GM12878 (cell line): ENCODE results near the gene SCMH1. TPM values are rescaled to one million over a fixed set of nuclear protein-coding genes. Genes with fewer than 3 reads are reported as not detected.

Experiments used
- ATAC-seq: fragments of 200-7000 bp; cut with Tn5 transposase; 3 replicates; pipeline ENCODE4 v1.9.1; 2020; ENCODE audit warnings: mild to moderate bottlenecking, moderate library complexity
- BruUV-seq: library from RNA; stranded (reverse); fragments of 400-500 nt; replicated peaks from 2 replicates; lab custom pipeline; 2021; lab: Mats Ljungman, UMichigan
- CTCF ChIA-PET: fragments of 300-600 bp; sonication (Branson Sonifier 250); formaldehyde crosslinking; extraction: SDS; loops from one replicate; lab custom pipeline; 2021; ENCODE audit warnings: inconsistent platforms; lab: Yijun Ruan, JAX
- POLR2A ChIA-PET: fragments of 350-600 bp; formaldehyde crosslinking; extraction: SDS; loops from one replicate; lab custom pipeline; 2021; ENCODE audit warnings: inconsistent platforms; lab: Charles Lee
- RAD21 ChIA-PET: fragments of 300-600 bp; sonication (Branson Sonifier 250); formaldehyde crosslinking; loops from one replicate; lab custom pipeline; 2023; ENCODE audit warnings: antibody characterized with exemption; ENCODE audit not compliant: unreplicated experiment; lab: Charles Lee
- SMC1A ChIA-PET: fragments of 300-600 bp; sonication (Branson Sonifier 250); formaldehyde crosslinking; loops from one replicate; lab custom pipeline; 2023; ENCODE audit not compliant: unreplicated experiment, uncharacterized antibody; lab: Charles Lee
- DNase-seq: peaks from one replicate; pipeline ENCODE4 v3.0.0-alpha.2; 2011; ENCODE audit warnings: low read depth, low spot score
- FAIRE-seq: peaks from 3 replicates; lab custom pipeline; 2011; peaks lifted over from hg19 to GRCh38; lab: Jason Lieb, UNC
- H2AFZ ChIP-seq: 2 replicates; pipeline ENCODE4 v1.6.0; 2011; ENCODE audit warnings: low read depth, low read length, control low read depth; ENCODE audit not compliant: control insufficient read depth
- H3K27ac ChIP-seq: 2 replicates; pipeline ENCODE4 v1.5.1; 2011; ENCODE audit warnings: control low read depth; ENCODE audit not compliant: control insufficient read depth, insufficient read depth
- H3K27me3 ChIP-seq, 2 experiments: replicated peaks in 1 of 2; 2 replicates each; pipeline versions ENCODE4 v1.6.0 to v1.6.1; 2011; ENCODE audit warnings: low read length in 1 of 2; ENCODE audit not compliant: control insufficient read depth in 2 of 2, insufficient read depth in 2 of 2
- H3K36me3 ChIP-seq, 2 experiments: 2 replicates each; pipeline ENCODE4 v1.5.1; 2011; ENCODE audit warnings: low read length in 1 of 2; ENCODE audit not compliant: control insufficient read depth in 2 of 2, insufficient read depth in 2 of 2
- H3K4me1 ChIP-seq: 2 replicates; pipeline ENCODE4 v1.6.1; 2011; ENCODE audit warnings: mild to moderate bottlenecking, low read length, moderate library complexity, mixed read lengths; ENCODE audit not compliant: control insufficient read depth, insufficient read depth
- H3K4me2 ChIP-seq: 2 replicates; pipeline ENCODE4 v1.6.0; 2011; ENCODE audit warnings: control low read depth; ENCODE audit not compliant: control insufficient read depth, insufficient read depth
- H3K4me3 ChIP-seq: fragments of 200-600 bp; sonication (generic); 2 replicates; pipeline ENCODE4 v1.5.1; 2016
- H3K79me2 ChIP-seq: 2 replicates; pipeline ENCODE4 v1.6.0; 2011; ENCODE audit warnings: low read length; ENCODE audit not compliant: control insufficient read depth, insufficient read depth
- H3K9ac ChIP-seq: 2 replicates; pipeline ENCODE4 v1.8.0; 2011; ENCODE audit warnings: low read length, control low read depth, mixed read lengths; ENCODE audit not compliant: control insufficient read depth, insufficient read depth
- H3K9me3 ChIP-seq: replicated peaks from 3 replicates; pipeline ENCODE4 v1.5.1; 2011; ENCODE audit warnings: mild to moderate bottlenecking, low read length; ENCODE audit not compliant: control insufficient read depth, insufficient read depth
- H4K20me1 ChIP-seq: 2 replicates; pipeline ENCODE4 v1.6.0; 2011; ENCODE audit not compliant: control insufficient read depth, insufficient read depth
- BCL3 ChIP-seq: IDR thresholded peaks from 2 replicates; pipeline ENCODE4 v1.6.1; 2011; ENCODE audit warnings: borderline replicate concordance, low read depth, mild to moderate bottlenecking, moderate library complexity, low read length; ENCODE audit not compliant: insufficient read depth, poor library complexity, severe bottlenecking
- CHD4 ChIP-seq: fragments of 200-600 bp; sonication (generic); IDR thresholded peaks from 2 replicates; pipeline ENCODE4 v1.6.1; 2016; ENCODE audit warnings: mild to moderate bottlenecking
- CREM ChIP-seq: IDR thresholded peaks from 2 replicates; pipeline ENCODE4 v1.6.1; 2014; ENCODE audit warnings: antibody characterized with exemption, low read depth
- DPF2 ChIP-seq: fragments of 450-650 bp; IDR thresholded peaks from 2 replicates; pipeline ENCODE4 v1.6.1; 2017; ENCODE audit warnings: mild to moderate bottlenecking
- IKZF2 ChIP-seq, 2 experiments: fragments of 450-650 bp; IDR thresholded peaks; 2 replicates each; pipeline ENCODE4 v1.6.1; 2017; ENCODE audit warnings: mild to moderate bottlenecking in 2 of 2, moderate library complexity in 2 of 2
- NR2C1 ChIP-seq: fragments of 450-650 bp; IDR thresholded peaks from 2 replicates; pipeline ENCODE4 v1.6.1; 2017; ENCODE audit warnings: antibody characterized with exemption, mild to moderate bottlenecking, moderate library complexity
- PKNOX1 ChIP-seq: fragments of 450-650 bp; IDR thresholded peaks from 2 replicates; pipeline ENCODE4 v1.6.1; 2016; ENCODE audit warnings: mild to moderate bottlenecking
- PML ChIP-seq: IDR thresholded peaks from 2 replicates; pipeline ENCODE4 v1.6.1; 2012; ENCODE audit warnings: low read length, inconsistent platforms
- POLR2AphosphoS5 ChIP-seq: IDR thresholded peaks from 2 replicates; pipeline ENCODE4 v1.6.1; 2011; ENCODE audit warnings: mild to moderate bottlenecking, low read length, inconsistent platforms
- RELA ChIP-seq: fragments of 450-650 bp; IDR thresholded peaks from 2 replicates; pipeline ENCODE4 v1.8.0; 2014; ENCODE audit warnings: borderline replicate concordance; ENCODE audit not compliant: partially characterized antibody
- SMARCA5 ChIP-seq: fragments of 450-650 bp; IDR thresholded peaks from 2 replicates; pipeline ENCODE4 v1.6.1; 2017; ENCODE audit warnings: mild to moderate bottlenecking
- SMC3 ChIP-seq: IDR thresholded peaks from 2 replicates; pipeline ENCODE4 v1.6.1; 2011; ENCODE audit warnings: low read length, improper control_type of control experiment, borderline replicate concordance
- SPI1 ChIP-seq: IDR thresholded peaks from 2 replicates; pipeline ENCODE4 v1.6.1; 2011; ENCODE audit warnings: low read depth, mild to moderate bottlenecking, low read length, moderate library complexity, borderline replicate concordance; ENCODE audit not compliant: insufficient read depth
- ZNF24 ChIP-seq: fragments of 450-650 bp; IDR thresholded peaks from 2 replicates; pipeline ENCODE4 v1.6.1; 2017; ENCODE audit warnings: antibody characterized with exemption, mild to moderate bottlenecking
- ZZZ3 ChIP-seq: IDR thresholded peaks from 2 replicates; pipeline ENCODE4 v1.6.1; 2011; ENCODE audit warnings: low read depth; ENCODE audit not compliant: control insufficient read depth, insufficient read length
- WGBS: methylation state at CpG from one replicate; pipeline ENCODE4 v1.1.6; 2016; ENCODE audit warnings: low lambda C conversion rate; ENCODE audit not compliant: insufficient replicate concordance, insufficient coverage; ENCODE audit errors: missing lambda C conversion rate; 5-methylcytosine and 5-hydroxymethylcytosine counted together
- in situ Hi-C: fragments of 300-500 bp; cut with MboI; formaldehyde crosslinking; loops from 9 replicates; pipeline ENCODE4 v1.14.3; 2018; ENCODE audit warnings: mixed read lengths
- intact Hi-C: fragments of 100-400 bp; cut with micrococcal nuclease; formaldehyde crosslinking; loops from one replicate; pipeline ENCODE4 v1.14.2; 2022; ENCODE audit not compliant: unreplicated experiment
- polyA plus RNA-seq, 11 experiments: library from polyadenylated mRNA; depleted of rRNA in 4 of 11; unstranded in 6 of 11; stranded (reverse) in 5 of 11; fragments of >200 nt; fragmentation: Nextera tagmentation in 4 of 11; fragmentation: Illumina TruSeq in 1 of 11; extraction: Ambion mirVana in 4 of 11; extraction: Trizol in 1 of 11; gene quantifications; 1 replicate in 1 of 11; 2 replicates in 10 of 11; pipeline versions ENCODE4 v1.2.1 to v1.2.3, GENCODE V29; 2011 to 2016; ENCODE audit warnings: inconsistent platforms in 2 of 11, missing spikeins in 2 of 11, low read depth in 1 of 11
- total RNA-seq, 4 experiments: library from RNA; depleted of rRNA in 3 of 4; stranded (reverse); fragments of >200 nt in 3 of 4; fragmentation: Illumina TruSeq in 1 of 4; extraction: Trizol in 1 of 4; gene quantifications; 2 replicates each; pipeline versions ENCODE4 v1.2.1 to v1.2.3, GENCODE V29; 2013 to 2021
- TF ChIP-seq, protein P1 (sequence below): fragments of 450-650 bp; IDR thresholded peaks from 2 replicates; pipeline ENCODE4 v1.6.1; 2017; ENCODE audit warnings: borderline replicate concordance
- TF ChIP-seq, protein P2 (sequence below): fragments of 450-650 bp; IDR thresholded peaks from 2 replicates; pipeline ENCODE4 v1.6.1; 2016; ENCODE audit warnings: mild to moderate bottlenecking

Gene SCMH1
- total and polyA plus RNA-seq, 10 of the 15 experiments (the other 5 are each of a cell fraction or from before 2014, with no cell fraction given), result 7.5 to 44.1 (median 27.8) TPM

GRCh38 chr1:41101950-41102607, 140.0 kb downstream of the SCMH1 start:
- TF ChIP-seq IKZF2 (IDR thresholded peaks at IDR 0.05) (no peak), ZZZ3 (no peak), DPF2 (no peak), ZNF24 (no peak), SPI1 (no peak), PKNOX1 (no peak), RELA (no peak), SMARCA5 (no peak), SMC3 (no peak), CREM (no peak), BCL3 (no peak), CHD4 (no peak), POLR2AphosphoS5 (no peak), NR2C1 (no peak), PML (no peak)
- TF ChIP-seq, protein P1, sequence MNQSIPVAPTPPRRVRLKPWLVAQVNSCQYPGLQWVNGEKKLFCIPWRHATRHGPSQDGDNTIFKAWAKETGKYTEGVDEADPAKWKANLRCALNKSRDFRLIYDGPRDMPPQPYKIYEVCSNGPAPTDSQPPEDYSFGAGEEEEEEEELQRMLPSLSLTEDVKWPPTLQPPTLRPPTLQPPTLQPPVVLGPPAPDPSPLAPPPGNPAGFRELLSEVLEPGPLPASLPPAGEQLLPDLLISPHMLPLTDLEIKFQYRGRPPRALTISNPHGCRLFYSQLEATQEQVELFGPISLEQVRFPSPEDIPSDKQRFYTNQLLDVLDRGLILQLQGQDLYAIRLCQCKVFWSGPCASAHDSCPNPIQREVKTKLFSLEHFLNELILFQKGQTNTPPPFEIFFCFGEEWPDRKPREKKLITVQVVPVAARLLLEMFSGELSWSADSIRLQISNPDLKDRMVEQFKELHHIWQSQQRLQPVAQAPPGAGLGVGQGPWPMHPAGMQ, result no peak
- TF ChIP-seq, protein P2, sequence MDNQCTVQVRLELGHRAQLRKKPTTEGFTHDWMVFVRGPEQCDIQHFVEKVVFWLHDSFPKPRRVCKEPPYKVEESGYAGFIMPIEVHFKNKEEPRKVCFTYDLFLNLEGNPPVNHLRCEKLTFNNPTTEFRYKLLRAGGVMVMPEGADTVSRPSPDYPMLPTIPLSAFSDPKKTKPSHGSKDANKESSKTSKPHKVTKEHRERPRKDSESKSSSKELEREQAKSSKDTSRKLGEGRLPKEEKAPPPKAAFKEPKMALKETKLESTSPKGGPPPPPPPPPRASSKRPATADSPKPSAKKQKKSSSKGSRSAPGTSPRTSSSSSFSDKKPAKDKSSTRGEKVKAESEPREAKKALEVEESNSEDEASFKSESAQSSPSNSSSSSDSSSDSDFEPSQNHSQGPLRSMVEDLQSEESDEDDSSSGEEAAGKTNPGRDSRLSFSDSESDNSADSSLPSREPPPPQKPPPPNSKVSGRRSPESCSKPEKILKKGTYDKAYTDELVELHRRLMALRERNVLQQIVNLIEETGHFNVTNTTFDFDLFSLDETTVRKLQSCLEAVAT, result no peak
- Histone ChIP-seq H3K79me2 (no peaks in the 10 kb centered on the region), H3K9me3 (no peaks in the 10 kb centered on the region), H3K36me3 (no peaks in the 10 kb centered on the region; a peak in 1 of 4 replicates), H3K27ac (no peak overlapping the region), H3K27me3 (no peaks in the 10 kb centered on the region), H3K9ac (no peak overlapping the region), H3K4me1 (peaks cover 4% of the 10 kb centered on the region), H4K20me1 (no peaks in the 10 kb centered on the region), H2AFZ (no peak overlapping the region), H3K4me2 (no peak overlapping the region), H3K4me3 (no peak overlapping the region)
- SMC1A ChIA-PET, result interaction anchor here (0.6 kb wide), 1 partner anchor 163 kb away, joined by 4 read pairs; no protein-coding TSS in a partner anchor
- POLR2A ChIA-PET, result no interaction called here
- RAD21 ChIA-PET, result no interaction called here
- in situ Hi-C loops (no loop called here), intact Hi-C loops (no loop called here)
- FAIRE-seq, result no peak
- no TSS peak for BruUV-seq
- no peak for ATAC-seq
- DNase-seq, result no peak
- CTCF ChIA-PET, result interaction anchor here (0.6 to 1.6 kb wide), 3 partner anchors 13 to 111 kb away, joined by 3 to 5 read pairs (median 3); no protein-coding TSS in a partner anchor
- WGBS, result 94% methylated on average over 2 of the region's 2 CpGs
